ENCODE results near the gene PNPLA8.
"Not testable (repeated sequence)": the region's sequence is repeated elsewhere in the genome, so short reads cannot be mapped to it uniquely, and the experiment has no call there.

The PNPLA8 gene

GRCh38 chr7:108468246-108468645 lies 57.7 kb downstream of the PNPLA8 start:
- DNase-seq (ENCODE audit: low spot score), result no peak

GRCh38 chr7:108467391-108467790 lies 58.5 kb downstream of the PNPLA8 start:
- no peak for DNase-seq (ENCODE audit: low spot score)

GRCh38 chr7:108466322-108466721 lies 59.6 kb downstream of the PNPLA8 start:
- DNase-seq (ENCODE audit: low spot score), result not testable (repeated sequence)

GRCh38 chr7:108464743-108465142 lies 61.2 kb downstream of the PNPLA8 start:
- no peak for DNase-seq (ENCODE audit: low spot score)

- DNase-seq (ENCODE audit: low spot score), result no peak
Measured at GRCh38 chr7:108463613-108464012, 62.3 kb downstream of the PNPLA8 start.

- no peak for DNase-seq (ENCODE audit: low spot score)
Measured at GRCh38 chr7:108461840-108462239, 64.1 kb downstream of the PNPLA8 start.

- no peak for DNase-seq (ENCODE audit: low spot score)
Measured at GRCh38 chr7:108460964-108461363, 65.0 kb downstream of the PNPLA8 start.

- DNase-seq (ENCODE audit: low spot score), result no peak
Measured at GRCh38 chr7:108459922-108460551, 65.9 kb downstream of the PNPLA8 start.

GRCh38 chr7:108457871-108458270 lies 68.1 kb downstream of the PNPLA8 start:
- no peak for DNase-seq (ENCODE audit: low spot score)

GRCh38 chr7:108456845-108457540 lies 68.9 kb downstream of the PNPLA8 start:
- DNase-seq (ENCODE audit: low spot score), result no peak

GRCh38 chr7:108455998-108456677 lies 69.8 kb downstream of the PNPLA8 start, which contains the start of gene NRCAM:
Gene NRCAM (minus strand): TSS chr7:108456436. CDS start chr7:108240064, 216,372 bp downstream.
- peak; percentile 60 for DNase-seq (ENCODE audit: low spot score)

GRCh38 chr7:108455551-108455997 lies 70.4 kb downstream of the PNPLA8 start:
- DNase-seq (ENCODE audit: low spot score), result no peak

- DNase-seq (ENCODE audit: low spot score), result peak; percentile 41
Measured at GRCh38 chr7:108454674-108455550, 71.0 kb downstream of the PNPLA8 start.

GRCh38 chr7:108454317-108454673 lies 71.6 kb downstream of the PNPLA8 start:
- DNase-seq (ENCODE audit: low spot score), result no peak

- DNase-seq (ENCODE audit: low spot score), result no peak
Measured at GRCh38 chr7:108453320-108453719, 72.6 kb downstream of the PNPLA8 start.

GRCh38 chr7:108452707-108453106 lies 73.2 kb downstream of the PNPLA8 start:
- DNase-seq (ENCODE audit: low spot score), result peak; percentile 18

- no peak for DNase-seq (ENCODE audit: low spot score)
Measured at GRCh38 chr7:108451296-108451848, 74.6 kb downstream of the PNPLA8 start.

GRCh38 chr7:108450160-108450559 lies 75.8 kb downstream of the PNPLA8 start:
- DNase-seq (ENCODE audit: low spot score), result no peak

- DNase-seq (ENCODE audit: low spot score), result peak; percentile 4
Measured at GRCh38 chr7:108449521-108449920, 76.4 kb downstream of the PNPLA8 start.

- DNase-seq (ENCODE audit: low spot score), result peak; percentile 53
Measured at GRCh38 chr7:108448584-108449505, 77.1 kb downstream of the PNPLA8 start.
